SK-N-DZ (cell line): ENCODE measurements around the gene LZTS3.
"Not testable (repeated sequence)": the region's sequence is repeated elsewhere in the genome, so short reads cannot be mapped to it uniquely, and the experiment has no call there.

ENCODE experiments used
- DNase-seq: peaks from one replicate; pipeline ENCODE4 v3.0.0-alpha.2; 2015; ENCODE audit warnings: low spot score

Gene LZTS3

DNA sequence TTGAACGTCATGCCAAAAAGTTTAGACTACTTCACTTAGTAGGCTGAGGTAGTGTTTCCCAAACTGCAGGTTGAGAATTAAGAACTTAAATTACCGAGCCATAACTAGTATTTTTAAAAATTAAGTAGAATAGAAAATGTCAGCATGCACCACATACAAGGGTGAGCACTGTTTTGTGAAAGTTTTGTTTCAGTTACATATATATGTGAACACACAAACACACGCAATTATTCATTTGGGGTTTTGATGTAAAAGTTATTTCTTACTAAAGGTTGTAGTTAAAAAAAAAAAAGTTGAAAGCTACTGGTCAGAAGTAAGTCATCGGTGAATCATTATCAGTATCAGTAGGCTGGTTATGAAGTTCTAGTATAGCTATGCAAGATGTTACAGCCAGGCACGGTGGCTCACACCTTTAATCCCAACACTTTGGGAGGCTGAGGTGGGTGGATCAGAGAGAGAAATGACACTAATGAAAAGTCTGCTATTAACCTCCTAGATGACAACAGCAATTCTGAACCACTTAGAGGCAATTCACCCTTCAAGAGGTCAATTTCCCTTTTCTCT, 37.8 kb downstream of the LZTS3 start:
- DNase-seq: no peak

DNA sequence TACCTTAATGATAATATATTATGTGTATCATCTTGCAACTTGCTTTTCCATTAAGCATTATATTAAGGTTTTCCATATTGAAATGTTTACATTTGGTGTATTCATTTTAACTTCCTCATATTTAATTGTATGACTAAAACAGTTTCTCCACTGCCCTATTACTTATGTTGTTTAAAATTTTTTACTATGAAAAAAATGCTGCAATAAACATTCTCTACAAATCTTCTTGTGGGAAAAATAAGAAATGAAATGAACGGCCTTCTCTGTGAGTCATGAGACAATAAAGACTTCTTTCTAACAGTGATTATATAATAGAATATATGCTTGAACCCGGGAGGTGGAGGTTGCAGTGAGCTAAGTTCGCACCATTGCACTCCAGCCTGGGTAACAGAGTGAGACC, 39.2 kb downstream of the LZTS3 start:
- no peak for DNase-seq

GRCh38 chr20:3133155-3133554, 40.2 kb downstream of the LZTS3 start:
- no peak for DNase-seq

- no peak for DNase-seq
Observed at GRCh38 chr20:3130051-3130600, 43.2 kb downstream of the LZTS3 start.

DNA sequence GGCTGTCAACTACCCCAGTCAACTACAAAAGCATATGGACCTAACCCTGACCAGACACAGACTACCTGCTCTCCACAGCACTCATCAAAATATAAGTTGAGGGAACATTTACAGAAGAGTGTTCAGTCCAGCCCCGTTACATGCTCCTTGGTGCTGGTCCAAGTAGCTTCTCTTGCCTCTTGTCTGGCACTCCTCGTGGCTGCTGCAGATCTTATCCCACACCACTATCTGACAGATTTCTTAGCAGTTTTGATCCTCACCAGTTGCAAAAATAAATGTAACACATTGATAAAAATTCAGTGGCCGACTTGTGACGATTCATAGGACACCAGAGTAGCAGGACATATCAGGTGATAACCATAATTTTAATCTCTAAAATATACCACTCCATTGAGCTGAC, 44.3 kb downstream of the LZTS3 start:
- no peak for DNase-seq

DNA sequence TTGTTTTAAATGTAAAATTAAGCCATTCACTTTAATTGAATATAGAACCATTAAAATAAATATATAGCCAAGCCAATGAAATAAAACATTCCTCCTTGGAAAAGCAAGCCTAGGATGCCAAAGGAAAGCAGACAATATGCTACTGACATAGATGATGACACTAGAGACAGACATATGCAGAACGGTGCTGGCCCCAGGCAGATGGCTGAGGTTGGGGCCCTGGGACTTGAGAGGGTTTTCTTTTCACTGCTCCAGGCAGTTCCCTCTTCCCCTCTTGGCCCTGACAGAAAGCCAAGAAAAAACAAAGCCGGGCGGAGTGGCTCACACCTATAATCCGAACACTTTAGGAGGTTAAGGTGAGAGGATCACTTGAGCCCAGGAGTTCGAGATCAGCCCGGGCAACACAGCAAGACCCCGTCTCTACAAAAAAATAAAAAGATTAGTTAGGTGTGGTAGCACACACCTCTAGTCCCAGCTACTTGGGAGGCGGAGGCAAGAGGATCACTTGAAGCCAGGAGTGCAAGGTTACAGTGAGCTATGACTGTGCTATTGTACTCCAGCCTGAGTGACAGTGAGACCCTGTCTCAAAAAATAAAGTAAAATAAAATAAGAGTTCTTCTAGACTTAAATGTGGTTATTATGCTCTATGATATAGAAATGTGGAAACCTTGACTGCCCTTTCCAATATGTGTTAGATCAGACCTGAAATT, 44.9 kb downstream of the LZTS3 start:
- no peak for DNase-seq

- DNase-seq: no peak
Observed at GRCh38 chr20:3126527-3126859, 46.9 kb downstream of the LZTS3 start.

DNA sequence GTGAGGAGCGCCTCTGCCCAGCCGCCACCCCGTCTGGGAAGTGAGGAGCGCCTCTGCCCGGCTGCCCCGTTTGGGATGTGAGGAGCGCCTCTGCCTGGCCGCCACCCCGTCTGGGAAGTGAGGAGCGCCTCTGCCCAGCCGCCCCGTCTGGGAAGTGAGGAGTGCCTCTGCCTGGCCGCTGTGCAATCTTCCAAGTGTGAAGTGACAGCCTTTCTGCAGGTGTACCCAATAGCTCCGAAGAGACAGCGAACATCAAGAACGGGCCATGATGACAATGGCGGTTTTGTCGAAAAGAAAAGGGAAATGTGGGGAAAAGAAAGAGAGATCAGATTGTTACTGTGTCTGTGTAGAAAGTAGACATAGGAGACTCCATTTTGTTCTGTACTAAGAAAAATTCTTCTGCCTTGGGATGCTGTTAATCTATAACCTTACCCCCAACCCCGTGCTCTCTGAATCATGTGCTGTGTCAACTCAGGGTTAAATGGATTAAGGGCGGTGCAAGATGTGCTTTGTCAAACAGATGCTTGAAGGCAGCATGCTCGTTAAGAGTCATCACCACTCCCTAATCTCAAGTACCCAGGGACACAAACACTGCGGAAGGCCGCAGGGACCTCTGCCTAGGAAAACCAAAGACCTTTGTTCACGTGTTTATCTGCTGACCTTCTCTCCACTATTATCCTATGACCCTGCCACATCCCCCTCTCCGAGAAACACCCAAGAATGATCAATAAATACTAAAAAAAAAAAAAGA, 47.4 kb downstream of the LZTS3 start:
- DNase-seq: not testable (repeated sequence)

GRCh38 chr20:3124773-3125560, 48.4 kb downstream of the LZTS3 start:
- not testable (repeated sequence) for DNase-seq

DNA sequence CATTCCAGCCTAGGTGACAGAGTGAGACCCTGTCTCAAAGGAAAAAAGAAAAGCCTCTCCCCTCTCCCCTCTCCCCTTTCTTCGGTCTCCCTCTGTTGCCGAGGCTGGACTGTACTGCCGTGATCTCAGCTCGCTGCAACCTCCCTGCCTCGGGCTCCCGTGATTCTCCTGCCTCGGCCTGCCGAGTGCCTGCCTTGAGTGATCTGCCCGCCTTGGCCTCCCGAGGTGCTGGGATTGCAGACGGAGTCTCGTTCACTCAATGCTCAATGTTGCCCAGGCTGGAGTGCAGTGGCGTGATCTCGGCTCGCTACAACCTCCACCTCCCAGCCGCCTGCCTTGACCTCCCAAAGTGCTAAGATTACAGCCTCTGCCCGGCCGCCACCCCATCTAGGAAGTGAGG, 49.2 kb downstream of the LZTS3 start:
- DNase-seq: not testable (repeated sequence)

DNA sequence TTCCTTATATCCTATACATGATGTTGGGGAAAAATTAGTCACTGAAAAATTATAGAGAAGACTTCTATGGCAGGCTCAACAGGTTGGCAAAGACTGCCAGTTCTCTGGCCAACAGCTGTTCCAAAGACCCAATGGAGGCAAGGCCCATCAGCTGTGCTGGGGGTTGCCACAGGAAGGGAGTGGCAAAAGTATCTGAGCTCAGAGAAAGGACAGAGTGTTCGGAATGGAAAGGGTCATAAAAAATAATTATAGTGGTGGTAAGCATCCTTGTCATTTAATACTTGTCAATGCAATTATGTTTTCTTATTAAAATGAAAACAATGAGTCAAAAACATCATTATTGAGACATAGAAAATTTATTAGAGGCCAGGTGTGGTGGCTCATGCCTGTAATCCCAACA, 49.8 kb downstream of the LZTS3 start:
- DNase-seq: no peak

- no peak for DNase-seq
Observed at GRCh38 chr20:3121955-3122610, 51.3 kb downstream of the LZTS3 start.

DNA sequence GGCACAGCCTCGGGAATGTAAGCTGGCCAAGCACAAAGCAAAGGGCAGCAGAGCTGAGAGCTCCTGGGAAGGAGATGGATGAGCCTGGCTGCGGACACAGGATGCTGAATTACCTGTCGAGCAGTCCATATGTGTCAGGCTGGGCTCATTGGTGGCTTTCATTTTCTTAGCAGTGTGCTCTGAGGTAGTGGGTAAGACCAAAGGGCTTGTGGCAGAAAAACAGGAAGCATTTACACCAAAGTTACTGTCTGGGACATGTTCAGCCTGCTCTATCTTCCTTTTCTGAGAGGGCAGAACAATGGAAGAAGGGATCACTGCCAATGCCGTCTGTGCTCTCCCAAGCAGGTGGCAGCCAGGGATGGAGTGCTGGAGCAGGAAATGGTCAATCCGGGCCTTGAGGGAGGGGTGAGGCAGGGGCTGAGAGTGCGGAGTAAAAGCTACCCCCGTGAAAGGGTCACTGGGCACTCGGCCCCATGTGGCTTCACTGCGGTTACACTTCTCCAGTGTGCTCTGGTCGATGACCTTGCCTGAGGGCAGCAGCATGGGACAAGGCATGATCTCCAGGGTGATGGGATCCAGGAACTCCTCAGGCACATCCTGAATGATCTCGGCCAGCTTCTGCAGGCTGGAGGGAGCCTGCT, 52.0 kb downstream of the LZTS3 start:
- no peak for DNase-seq

GRCh38 chr20:3119044-3119443, 54.3 kb downstream of the LZTS3 start:
- DNase-seq: no peak

GRCh38 chr20:3117839-3118379, 55.4 kb downstream of the LZTS3 start:
- not testable (repeated sequence) for DNase-seq

GRCh38 chr20:3116341-3116740, 57.0 kb downstream of the LZTS3 start:
- no peak for DNase-seq

DNA sequence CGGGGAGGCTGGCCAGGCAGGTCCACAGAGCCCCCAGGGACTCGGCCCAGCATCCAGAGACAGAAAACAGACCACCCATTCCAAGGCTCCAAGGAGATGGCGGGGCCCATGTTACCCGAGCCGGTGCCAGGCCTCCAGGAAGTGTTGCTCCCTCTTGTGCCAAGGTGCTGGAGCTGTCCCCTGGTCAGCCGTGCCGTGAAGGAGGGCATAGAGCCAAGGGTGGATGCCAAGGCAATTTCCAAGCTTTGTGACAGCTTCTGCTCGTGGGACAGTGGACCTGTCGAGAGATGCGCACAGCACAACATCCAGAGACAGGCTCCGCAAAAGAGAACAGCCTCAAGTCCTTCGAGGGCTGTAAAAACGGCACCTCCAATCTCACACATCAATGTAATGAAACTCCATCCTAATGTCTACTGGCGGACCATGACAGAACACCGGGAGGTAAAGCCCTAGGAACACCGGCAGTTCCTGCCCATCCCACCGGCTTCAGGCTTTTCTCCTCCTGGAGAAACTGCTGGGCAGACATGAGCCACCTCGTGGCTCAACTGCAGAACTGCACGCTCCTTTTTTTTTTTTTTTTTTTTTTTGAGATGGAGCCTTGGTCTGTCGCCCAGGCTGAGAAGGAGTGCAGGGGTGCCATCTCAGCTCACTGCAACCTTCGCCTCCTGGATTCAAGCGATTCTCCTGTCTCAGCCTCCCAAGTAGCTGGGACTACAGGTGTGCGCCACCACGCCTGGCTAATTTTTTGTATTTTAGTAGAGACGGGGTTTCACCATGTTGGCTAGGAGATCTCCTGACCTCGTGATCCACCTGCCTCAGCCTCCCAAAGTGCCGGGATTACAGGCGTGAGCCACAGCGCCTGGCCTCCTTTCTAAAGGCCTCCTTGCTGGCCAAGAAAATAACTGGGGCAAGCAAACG, 57.9 kb downstream of the LZTS3 start:
- DNase-seq: peak; percentile 67
